Measurements from ENCODE around the gene XPNPEP2. TPM values are rescaled to one million over a fixed set of nuclear protein-coding genes. Genes with fewer than 3 reads are reported as not detected.

Gene XPNPEP2
- total RNA-seq, 1 donor from 2014 or later: 4.0 TPM

DNA sequence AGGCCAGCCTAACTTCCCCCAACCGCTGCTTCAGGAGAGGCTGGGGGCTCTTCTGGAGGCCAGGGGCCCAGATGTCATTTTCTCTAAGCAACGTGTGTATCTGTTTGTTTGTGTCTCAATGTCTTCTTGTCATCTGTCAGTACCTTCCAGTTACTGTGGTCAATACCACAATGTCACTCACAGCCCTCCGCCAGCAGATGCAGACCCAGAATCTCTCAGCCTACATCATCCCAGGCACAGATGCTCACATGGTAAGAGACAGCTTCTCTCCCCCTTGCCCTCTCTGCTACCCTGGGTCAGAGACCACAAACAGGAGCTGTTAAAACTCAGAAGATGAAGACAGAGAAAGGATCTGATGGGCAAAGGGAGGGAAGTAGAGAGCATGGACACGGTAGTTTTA is 5.0 kb downstream of the XPNPEP2 start:
- Mint-ChIP-seq H3K9me3 (peaks cover 6% of the 10 kb centered on the region), H3K36me3 (no peaks in the 10 kb centered on the region), H3K27ac (no peak overlapping the region), H3K4me3 (no peak overlapping the region), H3K27me3 (ENCODE audit: low read depth) (no peaks in the 10 kb centered on the region), H3K4me1 (peaks cover 22% of the 10 kb centered on the region)
- no peak for DNase-seq (ENCODE audit: low spot score in 2 of 2, unreplicated experiment in 2 of 2)
- TF ChIP-seq, protein P1, sequence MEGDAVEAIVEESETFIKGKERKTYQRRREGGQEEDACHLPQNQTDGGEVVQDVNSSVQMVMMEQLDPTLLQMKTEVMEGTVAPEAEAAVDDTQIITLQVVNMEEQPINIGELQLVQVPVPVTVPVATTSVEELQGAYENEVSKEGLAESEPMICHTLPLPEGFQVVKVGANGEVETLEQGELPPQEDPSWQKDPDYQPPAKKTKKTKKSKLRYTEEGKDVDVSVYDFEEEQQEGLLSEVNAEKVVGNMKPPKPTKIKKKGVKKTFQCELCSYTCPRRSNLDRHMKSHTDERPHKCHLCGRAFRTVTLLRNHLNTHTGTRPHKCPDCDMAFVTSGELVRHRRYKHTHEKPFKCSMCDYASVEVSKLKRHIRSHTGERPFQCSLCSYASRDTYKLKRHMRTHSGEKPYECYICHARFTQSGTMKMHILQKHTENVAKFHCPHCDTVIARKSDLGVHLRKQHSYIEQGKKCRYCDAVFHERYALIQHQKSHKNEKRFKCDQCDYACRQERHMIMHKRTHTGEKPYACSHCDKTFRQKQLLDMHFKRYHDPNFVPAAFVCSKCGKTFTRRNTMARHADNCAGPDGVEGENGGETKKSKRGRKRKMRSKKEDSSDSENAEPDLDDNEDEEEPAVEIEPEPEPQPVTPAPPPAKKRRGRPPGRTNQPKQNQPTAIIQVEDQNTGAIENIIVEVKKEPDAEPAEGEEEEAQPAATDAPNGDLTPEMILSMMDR (IDR thresholded peaks at IDR 0.05; ENCODE audit: unreplicated experiment): no peak

DNA sequence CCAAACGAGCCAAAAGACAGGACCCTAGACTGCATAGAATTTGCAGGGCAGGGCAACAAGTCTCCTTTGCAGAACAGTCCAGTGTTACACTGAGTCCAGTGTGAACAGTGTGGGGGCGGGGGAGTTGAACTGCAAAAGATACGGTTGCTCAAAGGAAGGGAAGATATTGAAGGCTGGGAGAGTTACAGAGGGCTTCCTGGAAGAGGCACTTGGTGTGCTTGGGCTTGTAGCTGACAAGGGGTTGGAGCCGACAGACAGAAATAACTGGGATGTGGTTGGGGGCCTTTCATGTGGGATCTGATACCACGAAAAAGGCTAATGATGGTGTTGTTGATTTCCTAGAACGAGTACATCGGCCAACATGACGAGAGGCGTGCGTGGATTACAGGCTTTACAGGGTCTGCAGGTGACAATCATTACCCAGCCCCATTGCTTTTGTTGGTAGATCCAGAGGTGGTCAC is 6.1 kb downstream of the XPNPEP2 start:
- no peaks in the 10 kb centered on the region for H3K36me3 Mint-ChIP-seq
- no peak overlapping the region for H3K4me3 Mint-ChIP-seq
- H3K27me3 Mint-ChIP-seq (ENCODE audit: low read depth): no peaks in the 10 kb centered on the region
- H3K9me3 Mint-ChIP-seq: peaks cover 6% of the 10 kb centered on the region
- H3K4me1 Mint-ChIP-seq: peaks cover 11% of the 10 kb centered on the region
- H3K27ac Mint-ChIP-seq: no peak overlapping the region
- no peak for DNase-seq (ENCODE audit: low spot score in 2 of 2, unreplicated experiment in 2 of 2)
- TF ChIP-seq, protein P1 (IDR thresholded peaks at IDR 0.05; ENCODE audit: unreplicated experiment): no peak

DNA sequence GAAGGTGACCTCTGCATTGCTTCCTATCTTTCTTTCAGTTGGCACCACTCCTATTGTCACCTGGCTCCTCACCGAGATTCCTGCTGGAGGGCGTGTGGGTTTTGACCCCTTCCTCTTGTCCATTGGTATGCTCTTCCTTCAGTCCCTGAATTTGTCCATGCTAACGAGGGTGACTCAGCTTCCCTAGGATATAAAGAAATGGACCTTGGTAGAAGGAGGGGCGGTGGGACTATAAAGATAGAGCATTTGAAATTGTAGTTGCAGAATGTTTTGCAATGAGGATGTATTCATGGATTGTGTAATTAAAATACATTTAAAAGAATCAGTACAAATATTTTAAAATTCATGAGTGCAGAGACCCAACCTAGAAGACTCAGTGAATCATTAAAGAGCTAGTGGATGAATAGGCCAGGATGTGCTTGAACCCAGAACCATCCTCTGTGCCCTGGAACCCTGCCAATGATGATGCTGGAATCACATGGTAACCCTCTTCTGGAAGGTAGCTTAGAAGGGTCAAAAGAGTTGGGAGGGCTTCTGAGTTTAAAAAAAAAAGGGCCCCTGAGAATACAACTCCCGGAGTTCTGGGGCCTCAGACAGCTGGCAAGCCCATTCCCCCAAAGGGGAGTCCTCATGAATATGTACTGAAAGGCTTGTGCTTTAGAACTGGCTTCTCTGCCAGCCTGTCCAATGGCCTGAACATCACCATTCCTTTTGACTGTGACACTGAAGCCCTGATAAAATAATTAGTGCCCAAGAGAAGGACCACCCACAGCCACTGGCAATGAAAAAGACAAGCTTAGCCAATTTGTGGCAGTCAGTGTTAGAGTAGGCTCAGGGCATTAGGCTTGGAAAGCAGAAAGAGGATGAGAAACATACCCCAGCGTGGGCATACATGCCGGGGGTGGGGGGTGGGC is 8.0 kb downstream of the XPNPEP2 start:
- Mint-ChIP-seq H3K9me3 (peaks cover 6% of the 10 kb centered on the region), H3K4me1 (peaks cover 2% of the 10 kb centered on the region), H3K4me3 (no peak overlapping the region), H3K27ac (no peak overlapping the region), H3K36me3 (no peaks in the 10 kb centered on the region), H3K27me3 (ENCODE audit: low read depth) (no peaks in the 10 kb centered on the region)
- TF ChIP-seq, protein P1 (IDR thresholded peaks at IDR 0.05; ENCODE audit: unreplicated experiment): no peak
- DNase-seq (ENCODE audit: low spot score in 2 of 2, unreplicated experiment in 2 of 2): no peak

DNA sequence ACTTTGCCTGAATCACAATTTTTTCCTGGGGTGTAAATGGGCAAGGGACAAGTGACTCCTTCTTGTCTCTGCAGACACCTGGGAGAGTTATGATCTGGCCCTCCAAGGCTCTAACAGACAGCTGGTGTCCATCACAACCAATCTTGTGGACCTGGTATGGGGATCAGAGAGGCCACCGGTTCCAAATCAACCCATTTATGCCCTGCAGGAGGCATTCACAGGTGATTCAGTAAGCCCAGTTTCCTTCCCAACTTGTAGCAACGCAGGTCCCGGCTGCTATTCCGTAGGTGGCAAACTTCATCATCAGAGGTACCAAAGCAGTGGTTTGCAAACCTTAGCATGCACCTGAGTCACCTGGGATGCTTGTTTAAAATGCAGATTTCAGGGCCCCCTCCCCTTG is 8.8 kb downstream of the XPNPEP2 start:
- H3K4me3 Mint-ChIP-seq: no peak overlapping the region
- H3K27me3 Mint-ChIP-seq (ENCODE audit: low read depth): no peaks in the 10 kb centered on the region
- no peak overlapping the region for H3K27ac Mint-ChIP-seq
- DNase-seq (ENCODE audit: low spot score in 2 of 2, unreplicated experiment in 2 of 2): no peak
- H3K36me3 Mint-ChIP-seq: no peaks in the 10 kb centered on the region
- peaks cover 6% of the 10 kb centered on the region for H3K9me3 Mint-ChIP-seq
- TF ChIP-seq, protein P1 (IDR thresholded peaks at IDR 0.05; ENCODE audit: unreplicated experiment): no peak
- no peaks in the 10 kb centered on the region for H3K4me1 Mint-ChIP-seq

DNA sequence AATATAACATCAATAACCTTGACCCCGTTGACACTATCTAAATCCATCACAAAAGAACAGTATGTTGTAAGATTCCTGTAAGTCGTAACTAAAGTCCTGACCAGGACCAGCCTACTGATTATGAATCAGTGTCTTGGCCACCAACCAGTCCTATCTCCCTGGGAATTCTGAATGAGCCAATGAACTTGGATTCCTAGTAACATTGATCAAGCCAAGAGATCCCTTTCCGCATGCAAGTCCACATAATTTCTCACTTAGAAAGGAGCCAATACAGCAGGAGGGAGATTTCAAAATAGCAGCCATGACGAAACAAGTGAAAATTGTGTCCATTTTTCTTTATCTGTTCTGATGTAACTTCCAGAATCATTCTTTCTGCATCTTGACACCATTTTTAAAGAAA is 9.5 kb downstream of the XPNPEP2 start:
- no peaks in the 10 kb centered on the region for H3K4me1 Mint-ChIP-seq

More for the DNA sequence above, 9.5 kb downstream of the XPNPEP2 start:
- TF ChIP-seq, protein P1 (IDR thresholded peaks at IDR 0.05; ENCODE audit: unreplicated experiment): no peak
- Mint-ChIP-seq H3K36me3 (no peaks in the 10 kb centered on the region), H3K4me3 (no peak overlapping the region), H3K27me3 (ENCODE audit: low read depth) (no peaks in the 10 kb centered on the region), H3K9me3 (peaks cover 6% of the 10 kb centered on the region), H3K27ac (no peak overlapping the region)
- DNase-seq (ENCODE audit: low spot score in 2 of 2, unreplicated experiment in 2 of 2): no peak
